Left renal cortex interstitium (tissue), 4 donors: ENCODE data around the gene GNG2. TPM values are rescaled to one million over a fixed set of nuclear protein-coding genes. Genes with fewer than 3 reads are reported as not detected.

Experiments used
- DNase-seq, 4 donors: peaks; one replicate each; pipeline ENCODE4 v3.0.0-alpha.2; 2013; ENCODE audit warnings: low read depth in 4 of 4, low spot score in 2 of 4, missing footprints in 1 of 4
- polyA plus RNA-seq, 4 donors: library from polyadenylated mRNA; unstranded; fragments of 120-200 nt; gene quantifications; one replicate each; pipeline ENCODE4 v1.2.1, GENCODE V29; 2013; ENCODE audit not compliant: insufficient read length in 4 of 4

The GNG2 gene
- polyA plus RNA-seq, 4 donors = 60.9 to 91.1 (median 74.1) TPM

DNA sequence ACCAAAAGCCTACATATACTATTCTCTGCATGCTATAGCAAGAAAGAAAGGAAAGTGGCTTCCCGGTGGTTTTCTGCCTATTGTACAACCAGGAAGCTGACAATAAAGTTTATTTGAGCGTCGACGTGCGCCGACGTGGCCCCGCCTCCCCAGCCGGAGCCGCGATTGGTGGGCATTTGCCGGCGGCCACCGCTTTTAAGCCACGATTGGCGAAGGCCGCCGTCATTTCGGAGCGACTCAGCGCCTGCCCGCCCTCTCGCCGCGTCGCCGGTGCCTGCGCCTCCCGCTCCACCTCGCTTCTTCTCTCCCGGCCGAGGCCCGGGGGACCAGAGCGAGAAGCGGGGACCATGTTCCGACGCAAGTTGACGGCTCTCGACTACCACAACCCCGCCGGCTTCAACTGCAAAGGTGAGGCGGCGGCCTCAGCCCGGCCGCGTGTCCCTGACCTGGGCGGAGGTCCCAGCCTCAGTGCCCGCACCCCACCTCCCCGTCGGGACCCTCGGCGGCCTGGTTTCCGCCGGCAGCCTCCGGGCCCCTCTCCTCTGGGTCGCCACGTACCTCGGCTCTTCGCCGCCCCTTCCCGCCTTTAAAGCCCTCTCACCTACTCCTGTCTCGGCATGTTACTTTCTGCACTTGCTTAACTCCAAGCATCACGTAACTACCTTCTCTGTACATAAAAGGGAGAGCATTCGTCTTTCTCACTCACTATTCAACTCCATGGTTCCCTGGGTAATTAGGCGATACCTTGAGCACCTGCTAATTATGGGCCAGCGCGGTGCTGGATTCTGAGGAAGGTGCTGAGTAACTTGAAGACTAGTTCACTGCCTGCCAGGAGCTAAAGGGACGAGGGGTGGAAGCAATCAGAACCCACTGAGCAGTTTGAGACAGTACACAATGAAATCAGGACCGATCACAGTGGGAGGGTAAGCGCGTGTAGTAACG is 129.2 kb downstream of the GNG2 start, which contains the start of gene RTRAF:
TSS of gene RTRAF (plus strand) at position 254 of the 942 bp plus-strand sequence. CDS start at position 348, 94 bp downstream.
- peak; percentile 65 to 90 (median 80) for DNase-seq

DNA sequence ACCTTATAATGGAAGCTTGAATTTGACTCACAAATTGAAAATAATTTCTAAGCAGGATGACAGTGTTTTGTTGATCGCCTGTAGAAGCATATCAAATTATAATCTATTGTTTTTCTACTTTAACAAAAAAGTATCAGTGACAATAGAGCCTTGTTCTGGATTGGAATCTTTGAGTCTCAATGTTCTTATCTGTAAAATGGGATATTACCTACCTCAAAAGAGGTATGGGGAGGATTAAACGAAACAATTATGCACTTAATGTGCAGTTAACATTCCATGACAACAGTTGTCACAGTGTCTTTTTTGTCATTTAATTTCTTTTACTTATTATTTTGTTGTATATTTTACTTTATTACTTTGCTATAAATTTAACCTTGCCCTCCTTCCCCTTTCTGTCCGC is 130.1 kb downstream of the GNG2 start:
- no peak for DNase-seq

DNA sequence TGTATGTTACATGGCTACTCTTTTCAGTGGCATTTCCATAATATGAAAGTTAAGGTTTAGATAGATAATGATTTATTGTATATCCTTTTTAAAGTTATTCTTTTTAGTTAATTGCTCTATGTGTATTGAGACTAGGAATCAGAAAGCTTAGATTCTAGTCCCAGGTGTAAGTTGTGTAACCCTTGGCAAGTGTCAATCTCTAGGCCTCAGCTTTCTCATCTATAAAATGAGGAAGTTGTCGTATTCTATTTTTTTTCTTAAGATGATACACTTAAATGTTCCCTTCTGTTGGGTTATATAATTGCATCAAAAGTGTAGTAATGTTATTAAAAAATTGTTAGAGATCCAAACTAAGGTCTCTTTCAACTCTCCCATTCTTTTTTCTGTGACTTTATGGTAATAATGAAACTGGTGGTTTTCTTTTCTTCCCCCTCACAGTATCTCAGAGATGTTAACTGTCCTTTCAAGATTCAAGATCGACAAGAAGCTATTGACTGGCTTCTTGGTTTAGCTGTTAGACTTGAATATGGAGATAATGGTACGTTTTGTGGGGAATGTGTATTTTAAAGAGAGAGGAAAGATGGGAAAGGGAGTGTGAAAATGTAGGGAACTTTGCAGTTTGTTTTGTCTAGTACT is 133.0 kb downstream of the GNG2 start:
- no peak for DNase-seq

DNA sequence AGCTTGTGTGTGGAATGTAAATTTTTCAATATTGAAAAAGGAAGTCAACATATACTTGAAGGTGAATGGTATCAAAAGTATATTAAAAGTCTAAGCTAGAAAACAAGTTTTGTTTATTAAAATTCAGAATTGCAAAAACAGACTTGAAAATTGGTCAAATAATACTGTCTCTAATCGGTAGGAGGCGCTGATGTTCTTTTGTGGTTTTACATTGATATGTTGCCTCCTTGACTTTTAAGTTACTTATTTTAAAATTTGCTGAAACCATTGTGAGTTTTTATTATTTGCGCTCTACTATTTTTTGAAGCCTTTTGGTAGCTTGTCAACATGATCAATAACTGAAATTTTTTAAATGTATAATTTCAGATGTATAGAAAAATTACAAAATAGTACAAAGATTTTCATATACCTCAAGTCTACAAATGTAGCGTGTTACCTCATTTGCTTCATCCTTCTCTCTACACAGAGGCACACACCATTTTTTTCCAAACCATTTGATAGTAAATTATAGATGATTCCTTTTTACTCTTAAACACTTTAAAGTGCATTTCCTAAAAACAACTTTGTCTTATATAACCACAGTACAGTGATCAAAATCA is 135.8 kb downstream of the GNG2 start:
- DNase-seq = no peak

DNA sequence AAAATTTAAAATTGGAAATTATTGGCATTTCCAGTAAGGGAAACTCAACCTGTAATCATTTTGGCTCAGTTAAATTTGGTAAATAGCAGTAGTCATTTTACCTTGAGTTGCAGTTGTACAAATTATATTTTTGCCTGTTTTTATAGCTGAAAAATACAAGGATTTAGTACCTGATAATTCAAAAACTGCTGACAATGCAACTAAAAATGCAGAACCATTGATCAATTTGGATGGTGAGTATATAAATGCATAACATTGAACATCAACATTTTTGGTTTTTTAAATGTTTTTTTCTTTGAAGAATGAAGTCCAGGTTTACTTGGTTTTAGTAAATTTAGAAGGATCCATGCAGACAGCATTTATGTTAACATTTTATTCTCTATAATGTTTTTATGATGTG is 137.9 kb downstream of the GNG2 start:
- no peak for DNase-seq

DNA sequence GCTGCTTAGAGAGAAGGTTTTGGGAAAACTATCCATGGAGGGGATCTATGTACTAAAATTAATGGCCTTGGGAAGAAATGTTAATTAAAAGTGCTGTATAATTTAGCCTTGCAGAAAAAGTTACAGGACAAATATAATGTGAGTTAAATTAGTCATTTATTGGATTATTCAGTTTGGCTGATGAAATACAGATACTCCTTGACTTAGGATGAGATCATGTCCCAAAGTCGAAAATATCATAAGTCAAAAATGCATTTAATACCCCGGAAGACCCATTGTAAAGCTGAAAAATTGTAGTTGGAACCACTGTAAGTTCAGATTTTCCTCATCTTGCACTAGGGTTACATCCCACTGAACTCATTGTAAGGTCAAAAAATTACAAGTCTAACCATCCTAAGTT is 138.7 kb downstream of the GNG2 start:
- DNase-seq = no peak

DNA sequence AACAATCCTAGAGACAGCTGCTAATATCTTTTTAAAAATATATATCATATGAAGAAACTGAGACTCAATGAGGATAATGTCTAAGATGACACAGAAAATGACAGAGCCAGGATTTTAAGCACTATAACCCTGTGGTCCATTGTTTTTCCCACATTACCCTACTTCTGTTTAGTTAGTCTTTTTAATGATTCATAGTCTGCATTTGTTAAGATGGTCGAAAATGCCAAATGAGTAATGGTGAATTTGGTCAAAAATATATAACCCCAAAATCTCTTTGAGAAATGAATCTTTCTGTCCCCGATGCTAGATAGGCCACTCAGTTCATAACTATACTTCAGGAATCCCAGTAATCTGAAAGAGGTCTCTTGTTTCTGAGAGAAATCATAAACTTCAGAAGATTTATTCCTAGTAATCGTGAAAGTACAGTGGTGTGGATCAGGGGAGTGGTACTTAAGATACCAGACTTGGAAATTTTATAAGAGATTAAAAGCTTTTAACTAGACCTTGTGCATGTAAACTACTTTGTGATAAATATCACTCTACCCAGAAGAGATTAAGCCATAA is 139.7 kb downstream of the GNG2 start:
- DNase-seq = no peak

DNA sequence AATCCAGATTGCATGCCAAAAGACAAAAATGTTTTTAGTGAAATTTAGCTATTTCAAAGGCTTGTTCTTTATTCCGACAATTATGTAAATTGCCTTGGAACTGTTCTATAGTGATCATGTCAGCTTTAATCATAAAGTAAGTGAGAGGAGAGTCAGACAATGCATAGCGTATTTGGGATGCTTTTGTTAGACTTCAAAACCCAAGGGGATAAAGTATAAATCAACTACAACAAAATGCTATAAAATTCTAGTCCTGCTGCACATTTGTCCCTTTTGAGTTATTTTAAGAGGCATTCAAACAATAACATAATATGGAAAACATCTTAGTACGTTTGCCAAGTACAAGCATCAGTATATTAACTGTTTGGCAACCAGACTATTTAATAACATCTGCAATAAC is 140.3 kb downstream of the GNG2 start:
- DNase-seq = no peak

DNA sequence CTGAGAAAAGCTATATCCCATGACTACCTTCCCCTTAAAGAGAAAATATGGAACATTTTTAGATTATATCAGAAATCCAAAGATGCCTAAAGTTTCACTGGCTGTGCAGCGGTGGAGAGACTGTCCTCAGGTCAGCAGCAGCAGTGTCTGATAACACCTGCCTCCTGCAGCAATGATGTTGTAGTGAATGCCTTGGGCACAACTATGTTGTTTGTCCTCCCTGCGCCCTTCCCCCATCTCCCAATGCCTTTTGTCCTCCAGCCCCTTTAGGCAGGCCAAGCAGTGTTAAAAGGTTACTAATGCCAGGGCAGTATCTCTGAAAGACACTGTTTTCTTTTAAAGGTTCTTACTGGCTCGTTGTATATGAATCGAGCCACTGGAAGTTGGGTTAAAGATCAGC is 142.1 kb downstream of the GNG2 start:
- DNase-seq = no peak

DNA sequence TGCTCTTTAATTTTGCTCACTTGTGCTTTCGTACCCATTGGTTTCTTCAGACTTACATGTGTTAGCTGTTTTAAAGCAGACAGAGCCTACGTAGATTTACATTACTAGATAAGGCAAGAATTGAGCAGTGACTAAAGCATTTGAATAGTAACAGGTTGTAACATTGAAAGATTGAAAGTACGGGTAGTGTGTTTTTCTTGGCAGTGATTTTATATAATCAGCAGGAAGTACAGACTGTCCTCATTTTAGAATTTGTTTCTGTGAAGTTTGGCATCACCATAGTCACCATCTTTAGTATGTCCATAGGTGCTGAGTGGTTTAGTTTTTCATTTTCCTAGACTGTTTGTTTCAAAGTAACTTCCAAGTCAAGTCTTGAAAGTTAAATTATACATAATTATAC is 142.9 kb downstream of the GNG2 start:
- DNase-seq = no peak

DNA sequence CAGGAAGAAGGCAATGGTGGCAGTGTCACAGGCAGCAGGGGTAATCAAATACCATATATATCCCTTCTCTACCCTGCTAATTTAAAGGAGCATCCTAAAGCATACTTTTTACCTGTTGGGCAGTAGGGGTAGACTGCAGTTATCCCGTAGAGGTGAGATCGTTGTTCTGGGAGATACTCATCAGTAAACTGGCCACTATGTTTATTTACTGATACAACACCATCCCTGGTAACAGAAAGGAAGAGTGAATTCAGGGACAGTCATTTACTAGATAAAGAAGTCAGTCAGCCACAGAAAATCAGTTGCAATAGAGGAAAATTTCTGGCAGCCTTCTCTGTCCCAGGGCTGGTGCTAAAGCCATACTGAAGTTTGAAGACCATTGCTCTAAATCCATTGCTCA is 145.2 kb downstream of the GNG2 start:
- DNase-seq = no peak

DNA sequence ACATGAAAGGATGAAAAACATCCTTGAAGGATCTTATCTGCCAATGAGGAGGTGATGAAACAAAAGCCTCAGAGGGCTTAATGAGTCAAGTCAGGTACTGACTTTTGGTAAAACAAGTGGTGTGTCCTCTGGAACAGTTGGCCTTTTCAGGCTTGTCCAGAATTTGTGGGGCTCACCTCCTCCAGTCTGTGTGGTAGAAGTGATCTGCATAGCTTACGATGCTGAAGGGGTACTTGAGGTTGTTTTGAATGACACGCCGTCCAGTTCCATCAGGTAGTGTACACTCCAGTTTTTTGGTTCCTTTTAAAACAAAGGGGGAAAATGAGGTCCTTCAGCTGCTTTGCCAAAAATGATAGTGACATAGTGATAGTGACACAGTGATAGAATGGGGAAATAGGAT is 145.9 kb downstream of the GNG2 start:
- no peak for DNase-seq

DNA sequence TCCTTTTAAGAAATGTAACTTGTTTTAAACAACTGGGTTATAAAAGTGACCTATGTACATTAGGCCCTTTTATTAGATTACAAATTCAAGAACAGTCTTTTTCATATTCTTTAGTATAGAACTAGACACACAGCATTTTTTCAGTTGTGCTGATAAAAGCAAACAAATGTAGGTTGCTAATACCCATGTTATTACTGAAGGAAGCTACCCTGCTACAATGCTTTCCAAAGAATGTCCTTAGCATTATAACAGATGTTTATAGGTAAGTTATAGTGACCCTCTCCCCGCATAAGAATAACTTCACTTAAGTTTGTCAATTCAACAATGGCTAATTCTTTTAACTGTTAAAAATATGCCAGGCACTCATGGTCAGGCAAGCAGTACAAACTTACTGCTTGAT is 146.8 kb downstream of the GNG2 start:
- DNase-seq = no peak

DNA sequence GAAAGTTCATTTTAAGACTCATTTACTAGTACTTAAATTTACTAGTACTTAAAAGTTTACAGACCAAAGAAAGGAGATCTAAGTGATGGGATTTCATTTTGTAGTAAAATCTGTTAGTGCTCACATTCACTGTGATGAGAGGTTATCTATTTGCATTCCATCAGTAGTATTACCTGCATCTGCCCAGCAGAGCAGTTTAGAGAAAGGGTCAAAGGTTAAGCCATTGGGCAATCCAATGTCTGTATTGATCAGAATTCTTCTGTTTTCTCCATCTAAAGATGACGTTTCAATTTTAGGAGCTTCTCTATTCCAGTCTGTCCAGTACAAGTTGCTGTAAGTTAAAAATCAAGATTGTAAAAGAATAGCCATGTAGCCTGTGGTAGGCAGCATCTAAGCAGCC is 147.2 kb downstream of the GNG2 start:
- DNase-seq = no peak

DNA sequence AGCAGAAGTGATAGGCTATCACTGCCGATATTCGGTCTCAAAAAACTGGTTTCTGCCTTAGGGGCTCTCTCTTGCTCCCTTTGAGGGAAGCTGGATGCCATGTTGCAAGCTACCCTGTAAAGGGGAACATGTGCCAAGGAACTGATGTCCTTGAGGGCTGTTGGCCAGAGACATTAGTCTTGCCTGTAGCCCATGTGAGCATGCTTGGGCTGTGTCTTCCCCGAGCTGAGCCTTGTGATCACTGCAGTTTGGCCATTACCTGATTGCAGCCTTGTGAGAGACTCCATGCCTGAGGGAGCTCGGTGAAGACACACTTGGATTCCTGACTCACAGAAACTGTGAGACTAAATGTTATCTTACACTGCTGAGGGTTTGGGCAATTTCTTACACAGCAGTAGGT is 147.7 kb downstream of the GNG2 start:
- DNase-seq = no peak

DNA sequence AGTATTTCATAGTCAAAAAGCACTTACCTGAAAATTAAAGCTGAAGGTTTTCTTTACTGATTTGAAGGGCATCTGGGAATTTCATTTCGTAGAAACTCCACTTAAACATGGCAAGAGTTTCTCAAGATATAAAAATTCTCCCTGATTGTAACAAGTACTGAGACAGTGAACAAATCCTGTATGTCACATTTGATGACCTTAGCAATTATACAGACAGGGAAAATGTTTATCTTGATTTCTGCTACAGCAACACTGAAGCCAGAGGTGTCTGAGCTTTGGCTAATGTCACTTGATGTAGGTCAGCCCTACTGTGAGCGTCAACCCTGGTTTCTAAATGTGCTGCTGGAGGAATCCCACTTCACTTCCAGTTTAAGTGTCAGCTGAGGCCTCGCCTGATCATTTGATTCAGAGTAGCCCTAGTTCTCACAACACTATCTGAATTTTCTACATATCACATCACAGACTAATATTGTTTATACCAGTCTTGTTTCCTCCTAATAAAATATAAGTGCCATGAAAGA is 149.8 kb downstream of the GNG2 start:
- DNase-seq = no peak

DNA sequence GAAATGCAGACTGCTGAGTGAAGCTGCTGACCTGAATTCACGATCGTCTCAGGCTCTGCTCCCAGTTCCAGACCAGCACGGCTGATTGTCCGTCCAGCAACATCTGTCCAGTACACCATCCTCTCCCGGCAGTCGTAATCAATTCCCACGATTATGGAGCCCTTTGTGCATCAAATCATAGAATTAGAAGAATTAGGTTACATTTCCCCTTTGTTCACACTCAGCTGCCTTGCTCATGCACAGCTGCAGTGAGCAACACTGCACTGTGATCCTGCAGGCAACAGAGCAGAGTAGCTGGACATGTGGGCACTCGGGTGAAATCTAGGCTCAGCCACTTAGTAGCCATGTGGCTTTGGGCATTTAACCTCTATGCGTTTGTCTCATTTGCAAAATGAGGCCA is 151.1 kb downstream of the GNG2 start:
- no peak for DNase-seq

DNA sequence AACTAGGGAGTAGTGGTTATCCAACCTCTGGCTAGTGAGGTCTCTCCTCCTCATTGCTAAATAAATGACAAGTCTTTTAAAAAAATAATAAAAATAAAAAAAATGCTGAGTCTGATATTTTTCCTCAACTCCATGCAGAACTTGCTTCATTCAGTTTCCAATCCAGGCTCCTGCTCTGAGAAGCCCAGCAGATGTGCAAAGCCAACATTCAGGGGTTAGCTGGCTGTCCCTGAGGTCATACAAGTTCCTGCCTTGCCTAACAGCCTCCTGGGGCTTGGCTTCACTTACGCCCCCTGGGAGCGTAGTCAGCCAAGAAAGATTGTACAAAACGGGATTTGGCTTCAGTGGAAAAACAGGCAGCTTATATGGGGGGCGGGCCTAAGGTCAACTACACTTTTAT is 152.2 kb downstream of the GNG2 start:
- no peak for DNase-seq

DNA sequence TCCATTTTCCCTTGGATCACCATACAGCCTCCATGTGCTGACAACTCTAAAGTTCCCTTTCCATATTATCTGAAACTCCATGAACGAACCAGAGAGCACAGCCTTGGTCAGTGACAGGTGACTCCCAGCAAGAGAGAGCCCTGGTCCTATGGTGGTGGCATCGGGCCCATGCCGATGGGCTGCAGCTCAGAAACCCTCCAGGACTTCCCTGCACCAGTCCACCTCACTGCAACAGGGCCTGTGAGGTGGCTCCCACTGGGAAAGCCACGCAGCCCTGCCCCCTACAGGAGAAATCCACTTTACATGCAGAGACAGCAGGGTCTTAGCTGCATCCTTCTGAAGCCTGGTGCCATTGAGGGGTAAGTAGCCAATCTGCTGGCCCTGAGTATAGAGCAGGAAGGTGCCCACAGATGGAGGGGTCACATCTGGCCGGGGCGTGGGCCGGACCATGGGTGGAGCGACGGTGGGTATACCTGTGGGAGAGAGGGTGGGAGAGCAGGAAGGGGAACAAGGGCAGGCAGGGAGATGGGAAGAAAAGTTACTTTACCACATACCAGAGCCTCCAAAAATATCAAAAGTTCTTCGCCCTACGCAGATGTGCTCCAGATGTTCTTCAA is 153.7 kb downstream of the GNG2 start:
- DNase-seq = no peak

DNA sequence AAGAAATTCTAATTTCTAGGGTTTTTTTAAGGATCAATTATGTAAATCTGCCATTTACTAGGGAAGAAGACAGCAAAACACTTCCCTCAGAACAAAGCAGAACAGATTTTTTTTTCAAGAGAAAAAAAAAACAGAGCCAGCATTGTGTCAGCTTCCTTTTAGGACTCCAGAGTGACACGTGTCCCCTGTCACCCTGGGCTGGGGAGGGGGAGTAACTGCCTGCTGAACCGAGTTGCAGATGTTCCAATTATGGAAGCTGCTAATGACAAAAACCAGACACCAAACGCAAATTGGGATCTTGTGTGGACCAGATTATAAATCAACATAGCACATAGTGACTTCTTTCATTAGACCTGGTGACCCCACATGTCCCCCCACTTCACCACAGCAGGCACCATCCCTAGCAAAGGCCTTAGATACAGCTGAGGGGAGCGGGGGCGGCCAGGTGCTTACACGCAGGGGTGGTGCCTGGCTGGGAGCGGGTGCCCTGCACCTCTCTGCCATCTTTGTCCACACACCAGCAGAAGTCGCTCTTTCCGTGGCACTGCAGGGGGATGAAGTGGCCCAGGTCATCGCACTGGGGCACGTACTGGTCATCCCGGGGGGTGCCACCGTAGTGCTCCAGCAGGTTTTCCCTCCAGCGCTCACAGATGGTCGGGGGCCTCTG is 154.3 kb downstream of the GNG2 start:
- DNase-seq = no peak
